CD4-positive, alpha-beta T cell treated with Interleukin-15 for 4 hours (primary cell): ENCODE measurements around the gene MIOX.

Experiments used
- DNase-seq: peaks from one replicate; pipeline ENCODE4 v3.0.0-alpha.2; 2020; ENCODE audit warnings: low spot score

MIOX gene

GRCh38 chr22:50455201-50455600 is 31.5 kb upstream of the MIOX start:
- no peak for DNase-seq

- DNase-seq, result no peak
These were observed 30.6 kb upstream of the MIOX start for GRCh38 chr22:50456026-50456425.

GRCh38 chr22:50456466-50457234 is 30.0 kb upstream of the MIOX start:
- DNase-seq, result no peak

GRCh38 chr22:50459016-50459415 is 27.6 kb upstream of the MIOX start:
- no peak for DNase-seq

GRCh38 chr22:50459496-50460140 is 27.0 kb upstream of the MIOX start:
- no peak for DNase-seq

- no peak for DNase-seq
These were observed 25.7 kb upstream of the MIOX start for GRCh38 chr22:50460938-50461337.

- DNase-seq, result no peak
These were observed 25.1 kb upstream of the MIOX start for GRCh38 chr22:50461536-50461935.

- no peak for DNase-seq
These were observed 24.6 kb upstream of the MIOX start for GRCh38 chr22:50461979-50462540.

GRCh38 chr22:50463188-50463900 is 23.3 kb upstream of the MIOX start:
- DNase-seq, result no peak

GRCh38 chr22:50464451-50464850 is 22.2 kb upstream of the MIOX start:
- DNase-seq, result no peak

GRCh38 chr22:50465066-50465930 is 21.4 kb upstream of the MIOX start:
- DNase-seq, result no peak

GRCh38 chr22:50467341-50467740 is 19.3 kb upstream of the MIOX start:
- no peak for DNase-seq

- no peak for DNase-seq
These were observed 18.8 kb upstream of the MIOX start for GRCh38 chr22:50467773-50468440.

GRCh38 chr22:50468626-50469025 is 18.0 kb upstream of the MIOX start:
- DNase-seq, result no peak

- DNase-seq, result peak; percentile 99
These were observed 17.0 kb upstream of the MIOX start for GRCh38 chr22:50469377-50470305.

GRCh38 chr22:50470491-50470890 is 16.2 kb upstream of the MIOX start:
- no peak for DNase-seq

GRCh38 chr22:50471197-50471847 is 15.3 kb upstream of the MIOX start:
- DNase-seq, result no peak

GRCh38 chr22:50471962-50472361 is 14.7 kb upstream of the MIOX start:
- no peak for DNase-seq

- peak; percentile 66 for DNase-seq
These were observed 13.6 kb upstream of the MIOX start for GRCh38 chr22:50473088-50473487.
